OCI-LY7 (cell line): ENCODE data around the gene PTGES.

Experiments used
- CTCF ChIP-seq: fragments of 200-600 bp; sonication (generic); conservative IDR thresholded peaks from 2 replicates; pipeline ENCODE4 v1.5.1; 2014; ENCODE audit warnings: mild to moderate bottlenecking, antibody characterized with exemption, low read length, moderate library complexity, mixed read lengths
- EZH2phosphoT487 ChIP-seq: fragments of 200-600 bp; sonication (generic); IDR thresholded peaks from 2 replicates; pipeline ENCODE4 v1.6.1; 2018; ENCODE audit warnings: low read depth, borderline replicate concordance, mild to moderate bottlenecking, mixed run types, antibody characterized with exemption, low read length, moderate library complexity, mixed read lengths

GRCh38 chr9:129774791-129775447 lies 22.1 kb upstream of the PTGES start:
- no peak for TF ChIP-seq CTCF
- no peak for TF ChIP-seq EZH2phosphoT487
